ENCODE results near the gene ZNF354C. TPM values are rescaled to one million over a fixed set of nuclear protein-coding genes. Genes with fewer than 3 reads are reported as not detected.

ZNF354C gene
- total RNA-seq, 1 experiment from 2014 or later = 0.07 TPM

DNA sequence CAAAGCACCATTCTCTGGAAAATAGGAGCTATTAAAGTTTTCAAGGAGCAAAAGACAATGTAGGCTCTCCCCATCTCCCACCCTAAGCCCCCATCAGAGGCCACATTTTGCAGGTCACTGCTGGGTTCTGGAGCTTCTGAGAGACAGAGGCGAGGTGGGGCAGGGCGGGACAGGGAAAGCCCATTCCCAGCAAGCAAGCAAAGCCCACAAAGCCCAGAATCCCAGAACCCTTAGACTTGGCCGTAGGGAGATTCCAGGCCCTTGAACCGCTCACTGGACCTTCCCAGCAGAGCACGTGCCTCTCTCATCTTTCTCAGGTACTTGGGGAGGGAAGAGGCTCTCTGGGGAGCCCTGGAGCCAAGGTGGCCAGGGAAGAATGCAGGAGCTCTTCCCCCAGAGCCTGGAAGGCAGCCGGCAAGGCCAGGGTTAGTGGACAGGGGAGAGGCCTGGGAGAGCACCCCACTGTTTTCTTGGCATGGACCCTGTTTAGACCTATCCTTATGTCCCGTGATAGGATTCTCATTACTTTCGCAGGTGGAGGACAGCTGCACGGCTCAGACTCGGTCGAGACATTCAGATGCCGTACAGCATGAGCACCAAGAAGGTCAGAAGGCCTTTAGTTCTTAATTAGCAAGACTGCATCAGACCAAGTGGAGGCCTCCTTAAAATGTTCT lies 52.4 kb downstream of the ZNF354C start (continued):
- TF ChIP-seq RAD21 (IDR thresholded peaks at IDR 0.05; ENCODE audit: low read depth) (no peak), ZNF274 (IDR thresholded peaks at IDR 0.05; ENCODE audit: low read depth, low read length) (no peak), EGR1 (IDR thresholded peaks at IDR 0.05; ENCODE audit: low read depth) (no peak), EZH2 (IDR thresholded peaks at IDR 0.05) (no peak)
- TF ChIP-seq, protein P1, sequence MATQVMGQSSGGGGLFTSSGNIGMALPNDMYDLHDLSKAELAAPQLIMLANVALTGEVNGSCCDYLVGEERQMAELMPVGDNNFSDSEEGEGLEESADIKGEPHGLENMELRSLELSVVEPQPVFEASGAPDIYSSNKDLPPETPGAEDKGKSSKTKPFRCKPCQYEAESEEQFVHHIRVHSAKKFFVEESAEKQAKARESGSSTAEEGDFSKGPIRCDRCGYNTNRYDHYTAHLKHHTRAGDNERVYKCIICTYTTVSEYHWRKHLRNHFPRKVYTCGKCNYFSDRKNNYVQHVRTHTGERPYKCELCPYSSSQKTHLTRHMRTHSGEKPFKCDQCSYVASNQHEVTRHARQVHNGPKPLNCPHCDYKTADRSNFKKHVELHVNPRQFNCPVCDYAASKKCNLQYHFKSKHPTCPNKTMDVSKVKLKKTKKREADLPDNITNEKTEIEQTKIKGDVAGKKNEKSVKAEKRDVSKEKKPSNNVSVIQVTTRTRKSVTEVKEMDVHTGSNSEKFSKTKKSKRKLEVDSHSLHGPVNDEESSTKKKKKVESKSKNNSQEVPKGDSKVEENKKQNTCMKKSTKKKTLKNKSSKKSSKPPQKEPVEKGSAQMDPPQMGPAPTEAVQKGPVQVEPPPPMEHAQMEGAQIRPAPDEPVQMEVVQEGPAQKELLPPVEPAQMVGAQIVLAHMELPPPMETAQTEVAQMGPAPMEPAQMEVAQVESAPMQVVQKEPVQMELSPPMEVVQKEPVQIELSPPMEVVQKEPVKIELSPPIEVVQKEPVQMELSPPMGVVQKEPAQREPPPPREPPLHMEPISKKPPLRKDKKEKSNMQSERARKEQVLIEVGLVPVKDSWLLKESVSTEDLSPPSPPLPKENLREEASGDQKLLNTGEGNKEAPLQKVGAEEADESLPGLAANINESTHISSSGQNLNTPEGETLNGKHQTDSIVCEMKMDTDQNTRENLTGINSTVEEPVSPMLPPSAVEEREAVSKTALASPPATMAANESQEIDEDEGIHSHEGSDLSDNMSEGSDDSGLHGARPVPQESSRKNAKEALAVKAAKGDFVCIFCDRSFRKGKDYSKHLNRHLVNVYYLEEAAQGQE (IDR thresholded peaks at IDR 0.05; ENCODE audit: low read depth) = no peak

GRCh38 chr5:179113143-179113530 lies 53.0 kb downstream of the ZNF354C start:
- Histone ChIP-seq H3K4me2 (ENCODE audit: low read length) (no peak overlapping the region), H2AFZ (ENCODE audit: low read depth, low read length, poor library complexity, severe bottlenecking) (no peak overlapping the region), H3K79me2 (ENCODE audit: insufficient read depth, low read length) (no peaks in the 10 kb centered on the region), H4K20me1 (ENCODE audit: insufficient read depth) (no peaks in the 10 kb centered on the region), H3K4me1 (ENCODE audit: control insufficient read depth in 1 of 2, insufficient read depth in 2 of 2, low read length in 2 of 2) (peaks cover 0 to under 1% of the 10 kb centered on the region in 2 experiments; a peak in 1 of 4 replicates), H3K27me3 (ENCODE audit: insufficient read depth, low read length) (no peaks in the 10 kb centered on the region), H3K9me2 (ENCODE audit: insufficient read depth) (no peaks in the 10 kb centered on the region), H3K36me3 (ENCODE audit: control insufficient read depth in 1 of 2, insufficient read depth in 2 of 2, low read length in 2 of 2) (no peaks in the 10 kb centered on the region), H3K27ac (ENCODE audit: low read depth, low read length) (no peak overlapping the region), H3K9ac (ENCODE audit: low read length) (no peak overlapping the region), H3K4me3 (replicated peaks in 1 of 2; ENCODE audit: low read depth in 1 of 2, low read length in 2 of 2) (no peak overlapping the region), H3K9me3 (ENCODE audit: control insufficient read depth in 1 of 2, insufficient read depth in 1 of 2, low read depth in 1 of 2, low read length in 2 of 2) (no peaks in the 10 kb centered on the region)
- BruUV-seq (replicated peaks) = no TSS peak
- DNase-seq (ENCODE audit: low read depth, low spot score) (no peak), ATAC-seq (no peak)
- intact Hi-C loops (cut with micrococcal nuclease) = no loop called here
- TF ChIP-seq ELF1 (IDR thresholded peaks at IDR 0.05; ENCODE audit: borderline replicate concordance, low read depth) = no peak
- RAD21 ChIA-PET (ENCODE audit: low non-redundant PET in 1 of 2, low total read pairs in 2 of 2, uncharacterized antibody in 2 of 2, unreplicated experiment in 2 of 2) = no interaction called here
- CTCF ChIA-PET = no interaction called here
- POLR2A ChIA-PET = no interaction called here
